NCI-H1092 (cell line): Measurements from ENCODE around the gene SLC39A1.
"Not testable (repeated sequence)": the region's sequence is repeated elsewhere in the genome, so short reads cannot be mapped to it uniquely, and the experiment has no call there.

Experiments used
- DNase-seq: peaks from one replicate; lab custom pipeline; 2025; lab: John Stamatoyannopoulos, UW

SLC39A1 gene

GRCh38 chr1:153963030-153963849, at the start of gene SLC39A1:
Gene SLC39A1 (minus strand): TSS chr1:153963537. CDS start chr1:153962715, 822 bp downstream.
- DNase-seq = peak; percentile 99

- DNase-seq = not testable (repeated sequence)
Measured at GRCh38 chr1:154012543-154012942, 49.2 kb upstream of the SLC39A1 start.

DNA sequence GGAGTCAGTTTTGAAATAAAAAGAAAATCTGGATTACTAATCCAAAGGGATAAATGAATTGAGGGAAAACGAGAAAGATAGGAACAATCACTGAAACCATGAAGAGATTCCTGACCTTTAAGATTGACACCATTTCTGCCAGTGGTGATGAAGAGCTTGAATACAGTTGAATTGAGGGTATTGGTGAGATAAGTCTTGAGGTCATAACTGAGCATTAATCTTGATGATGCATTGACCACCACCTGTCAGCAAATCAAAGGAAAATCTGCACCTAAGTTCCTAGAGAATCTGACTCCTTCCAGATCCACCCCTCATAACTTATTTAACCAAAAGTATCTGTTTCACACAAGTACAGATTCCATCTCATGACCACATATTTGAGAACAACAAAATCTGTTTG, 48.8 kb upstream of the SLC39A1 start:
- DNase-seq = no peak

DNA sequence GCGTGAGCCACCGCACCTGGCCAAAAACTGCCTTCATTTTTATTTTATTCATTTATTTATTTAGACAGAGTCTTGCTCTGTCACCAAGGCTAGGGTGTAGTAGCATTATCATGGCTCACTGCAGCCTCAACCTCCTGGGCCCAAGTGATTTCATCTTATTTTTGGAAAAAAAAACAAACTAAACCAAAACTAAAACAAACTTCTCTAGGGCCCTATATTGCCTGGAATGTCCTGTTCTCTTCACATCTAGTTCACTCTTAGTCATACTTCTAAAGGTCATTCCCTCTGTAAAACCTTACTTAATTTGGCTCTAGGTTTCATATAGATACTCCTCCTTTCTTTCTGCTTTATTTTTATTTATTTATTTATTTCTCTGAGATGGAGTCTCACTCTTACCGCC, 42.8 kb upstream of the SLC39A1 start:
- DNase-seq = no peak

DNA sequence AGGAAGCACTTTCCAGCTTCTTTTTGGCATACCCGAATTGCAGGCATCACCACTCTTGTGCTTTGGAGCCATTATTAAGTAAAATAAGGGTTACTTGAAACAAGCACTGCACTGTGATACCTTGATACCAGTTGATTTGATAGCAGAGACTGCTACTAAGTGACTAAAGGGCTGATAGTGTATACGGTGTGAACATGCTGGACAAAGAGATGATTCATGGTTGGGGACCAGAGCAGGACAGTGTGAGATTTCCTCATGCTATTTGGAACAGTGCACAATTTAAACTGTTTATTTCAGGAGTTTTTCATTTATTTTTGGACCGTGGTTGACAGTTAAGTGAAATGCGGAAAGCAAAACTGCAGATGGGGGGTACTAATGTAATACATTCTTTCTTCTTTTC, 37.1 kb upstream of the SLC39A1 start:
- DNase-seq = no peak

DNA sequence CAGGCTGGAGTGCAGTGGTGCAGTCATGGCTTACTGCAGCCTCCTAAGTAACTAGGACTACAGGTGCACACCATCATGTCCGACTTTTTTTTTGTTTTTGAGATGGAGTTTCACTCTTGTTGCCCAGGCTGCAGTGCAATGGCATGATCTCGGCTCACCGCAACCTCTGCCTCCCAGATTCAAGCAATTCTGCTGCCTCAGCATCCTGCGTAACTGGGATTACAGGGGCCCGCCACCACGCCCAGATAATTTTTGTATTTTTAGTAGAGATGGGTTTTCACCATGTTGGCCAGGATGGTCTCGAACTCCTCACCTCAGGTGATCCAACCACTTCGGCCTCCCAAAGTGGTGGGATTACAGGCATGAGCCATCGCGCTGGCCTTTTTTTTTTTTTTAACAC, 33.5 kb upstream of the SLC39A1 start:
- DNase-seq = not testable (repeated sequence)

DNA sequence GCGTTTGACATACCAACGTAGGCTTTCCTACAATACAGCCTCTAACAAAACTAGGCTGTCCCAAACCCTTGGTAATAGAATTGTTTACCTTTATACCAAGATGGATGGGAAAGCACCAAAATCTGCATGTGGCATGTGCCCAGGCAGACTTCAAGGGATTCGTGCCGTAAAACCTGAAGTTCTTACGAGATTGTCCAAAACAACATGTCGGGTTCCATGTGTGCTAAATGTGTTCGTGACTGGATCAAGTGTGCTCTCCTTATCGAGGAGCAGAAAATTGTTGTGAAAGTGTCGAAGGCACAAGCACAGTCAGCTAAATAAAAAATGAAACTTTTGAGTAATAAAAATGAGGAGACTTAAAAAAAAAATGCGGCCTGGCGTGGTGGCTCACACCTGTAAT, 32.3 kb upstream of the SLC39A1 start:
- no peak for DNase-seq

DNA sequence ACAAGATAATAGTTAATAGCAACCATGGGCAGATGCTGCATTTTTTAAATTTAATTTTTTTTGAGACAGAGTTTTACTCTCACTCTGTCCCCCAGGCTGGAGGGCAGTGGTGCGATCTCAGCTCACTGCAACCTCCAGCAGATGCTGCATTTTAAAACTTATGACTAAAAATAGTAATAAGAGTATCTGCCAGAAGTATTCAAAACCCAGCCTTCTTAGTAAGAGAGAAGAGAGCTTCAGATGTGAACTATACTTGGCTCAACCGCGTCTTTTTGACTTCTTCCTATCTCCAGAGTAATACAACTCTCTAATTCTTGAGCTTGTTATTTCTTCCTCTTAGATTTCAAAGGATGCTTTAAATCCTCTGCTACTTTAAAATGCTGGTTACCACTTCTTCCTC, 31.9 kb upstream of the SLC39A1 start:
- no peak for DNase-seq

GRCh38 chr1:153991806-153992205, 28.5 kb upstream of the SLC39A1 start:
- no peak for DNase-seq

GRCh38 chr1:153991151-153991630, 27.9 kb upstream of the SLC39A1 start:
- no peak for DNase-seq

DNA sequence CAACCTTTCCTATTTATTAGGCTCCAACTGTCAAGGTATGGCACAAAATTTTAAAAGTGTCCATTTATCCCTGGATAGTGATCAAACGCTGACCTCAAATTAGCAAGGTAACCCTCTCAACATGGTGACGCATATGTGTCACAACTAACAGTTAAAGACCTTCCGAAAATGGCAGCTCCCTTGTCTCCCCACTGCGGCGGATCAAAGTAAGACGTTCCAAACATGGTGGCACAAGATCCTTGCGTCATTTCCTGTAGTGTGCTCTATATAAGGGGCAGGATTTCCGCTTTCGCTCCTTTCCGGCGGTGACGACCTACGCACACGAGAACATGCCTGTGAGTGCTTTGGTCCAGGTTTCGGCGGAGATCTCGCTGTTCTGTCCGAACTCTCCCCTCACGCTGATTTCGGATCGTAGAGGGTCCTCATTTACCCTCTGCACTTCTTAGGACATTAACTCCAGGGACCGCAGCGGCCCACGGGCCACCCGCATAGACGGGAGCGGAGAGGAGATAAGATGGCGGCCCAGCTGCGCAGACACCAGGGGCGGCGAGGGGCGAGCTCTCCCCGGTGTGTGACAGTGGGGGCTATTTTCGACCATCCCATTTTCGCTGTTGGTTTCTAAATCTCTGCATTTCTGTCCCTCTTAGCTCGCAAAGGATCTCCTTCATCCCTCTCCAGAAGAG, 27.3 kb upstream of the SLC39A1 start, which contains the start of gene RPS27:
Gene RPS27 (plus strand): TSS at position 295 of the 683 bp plus-strand sequence. CDS start 35 bp downstream, at position 330.
- DNase-seq = peak; percentile 97

DNA sequence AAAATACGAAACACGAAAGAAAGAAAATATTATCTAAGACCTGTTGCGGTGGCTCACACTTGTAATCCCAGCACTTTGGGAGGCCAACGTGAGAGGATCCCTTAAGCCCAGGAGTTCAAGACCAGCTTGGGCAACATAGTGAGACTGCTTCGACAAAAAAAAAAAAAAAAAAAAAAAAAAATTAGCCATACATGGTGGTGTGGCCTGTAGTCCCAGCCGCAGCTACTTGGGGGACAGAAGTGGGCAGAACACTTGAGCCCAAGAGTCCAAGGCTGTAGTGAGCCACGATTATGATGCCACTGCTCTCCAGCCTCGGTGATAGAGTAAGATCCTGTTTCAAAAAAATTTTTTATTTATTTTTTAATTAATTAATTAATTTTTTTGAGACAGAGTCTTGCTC, 24.3 kb upstream of the SLC39A1 start:
- DNase-seq = no peak

- peak; percentile 22 for DNase-seq
Measured at GRCh38 chr1:153985941-153986761, 22.8 kb upstream of the SLC39A1 start, which contains the start of gene RAB13. Gene RAB13 (minus strand): TSS chr1:153986339. CDS start chr1:153986236, 103 bp downstream.

- no peak for DNase-seq
Measured at GRCh38 chr1:153985341-153985912, 22.1 kb upstream of the SLC39A1 start.

- no peak for DNase-seq
Measured at GRCh38 chr1:153984123-153984894, 21.0 kb upstream of the SLC39A1 start.

GRCh38 chr1:153981735-153982134, 18.4 kb upstream of the SLC39A1 start:
- not testable (repeated sequence) for DNase-seq

GRCh38 chr1:153979091-153979490, 15.8 kb upstream of the SLC39A1 start:
- DNase-seq = not testable (repeated sequence)

- no peak for DNase-seq
Measured at GRCh38 chr1:153978274-153978909, 15.1 kb upstream of the SLC39A1 start.

DNA sequence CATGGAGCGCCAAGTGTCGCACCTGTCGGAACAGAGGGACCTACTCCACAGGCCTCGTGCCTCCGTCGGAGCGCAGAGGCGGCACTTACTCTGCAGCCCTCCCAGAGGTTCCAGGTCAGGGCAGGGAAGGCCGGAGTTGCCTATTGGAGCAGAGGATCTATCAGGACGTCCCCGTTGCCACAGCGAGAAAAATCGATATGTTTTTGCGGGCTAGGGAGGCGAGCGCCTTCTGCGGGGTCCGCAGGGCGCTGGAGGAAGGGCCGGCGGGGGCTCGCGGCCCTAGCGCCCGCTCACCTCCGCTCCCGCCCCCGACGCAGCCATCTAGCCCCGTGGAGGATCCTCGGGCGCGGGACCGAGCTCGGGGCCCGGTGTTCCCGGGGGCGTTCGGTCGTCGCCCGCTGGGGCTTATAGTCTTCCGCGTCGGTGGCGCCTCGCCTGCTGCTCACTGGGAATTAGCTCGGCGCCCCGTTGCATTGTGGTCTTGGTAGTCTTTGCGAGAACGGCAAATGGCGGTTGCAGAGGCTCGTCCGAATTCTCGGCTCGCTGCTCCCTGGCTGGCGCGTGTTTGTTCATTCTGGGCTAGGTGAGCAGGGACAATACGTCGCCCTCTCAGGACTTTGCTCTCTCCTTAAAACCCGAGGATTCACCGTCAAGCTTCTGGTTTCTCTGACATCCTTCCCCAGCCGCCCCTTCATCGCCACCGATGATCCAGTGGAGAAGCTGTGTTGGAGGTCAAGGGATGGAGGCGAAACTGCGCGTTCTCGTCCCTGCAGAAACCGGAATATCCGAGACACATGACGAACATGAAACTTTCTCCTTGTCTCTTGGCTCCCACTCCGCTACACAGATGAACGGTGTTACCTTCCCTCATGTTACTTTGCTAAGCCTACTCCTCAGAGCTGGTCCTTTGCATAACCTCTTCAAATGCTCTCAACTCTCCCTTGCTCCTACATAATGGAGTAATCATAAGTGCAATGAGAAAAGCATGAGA, 14.2 kb upstream of the SLC39A1 start, which contains the start of gene JTB:
Gene JTB (minus strand): TSS at position 425 of the 991 bp plus-strand sequence. CDS start 422 bp downstream, at position 3.
- DNase-seq = peak; percentile 89
